Stimulated activated CD8-positive, alpha-beta memory T cell treated with anti-CD3 and anti-CD28 coated beads, Interleukin-12 subunit alpha, Interleukin-12 subunit beta, amount 100 ng/mL, for 1 hour (primary cell): ENCODE results near the gene ZSWIM8.
"Not testable (repeated sequence)": the region's sequence is repeated elsewhere in the genome, so short reads cannot be mapped to it uniquely, and the experiment has no call there.

Experiments
- DNase-seq: peaks from one replicate; pipeline ENCODE4 v3.0.0-alpha.2; 2020; ENCODE audit warnings: low read depth

Gene ZSWIM8, protein sequence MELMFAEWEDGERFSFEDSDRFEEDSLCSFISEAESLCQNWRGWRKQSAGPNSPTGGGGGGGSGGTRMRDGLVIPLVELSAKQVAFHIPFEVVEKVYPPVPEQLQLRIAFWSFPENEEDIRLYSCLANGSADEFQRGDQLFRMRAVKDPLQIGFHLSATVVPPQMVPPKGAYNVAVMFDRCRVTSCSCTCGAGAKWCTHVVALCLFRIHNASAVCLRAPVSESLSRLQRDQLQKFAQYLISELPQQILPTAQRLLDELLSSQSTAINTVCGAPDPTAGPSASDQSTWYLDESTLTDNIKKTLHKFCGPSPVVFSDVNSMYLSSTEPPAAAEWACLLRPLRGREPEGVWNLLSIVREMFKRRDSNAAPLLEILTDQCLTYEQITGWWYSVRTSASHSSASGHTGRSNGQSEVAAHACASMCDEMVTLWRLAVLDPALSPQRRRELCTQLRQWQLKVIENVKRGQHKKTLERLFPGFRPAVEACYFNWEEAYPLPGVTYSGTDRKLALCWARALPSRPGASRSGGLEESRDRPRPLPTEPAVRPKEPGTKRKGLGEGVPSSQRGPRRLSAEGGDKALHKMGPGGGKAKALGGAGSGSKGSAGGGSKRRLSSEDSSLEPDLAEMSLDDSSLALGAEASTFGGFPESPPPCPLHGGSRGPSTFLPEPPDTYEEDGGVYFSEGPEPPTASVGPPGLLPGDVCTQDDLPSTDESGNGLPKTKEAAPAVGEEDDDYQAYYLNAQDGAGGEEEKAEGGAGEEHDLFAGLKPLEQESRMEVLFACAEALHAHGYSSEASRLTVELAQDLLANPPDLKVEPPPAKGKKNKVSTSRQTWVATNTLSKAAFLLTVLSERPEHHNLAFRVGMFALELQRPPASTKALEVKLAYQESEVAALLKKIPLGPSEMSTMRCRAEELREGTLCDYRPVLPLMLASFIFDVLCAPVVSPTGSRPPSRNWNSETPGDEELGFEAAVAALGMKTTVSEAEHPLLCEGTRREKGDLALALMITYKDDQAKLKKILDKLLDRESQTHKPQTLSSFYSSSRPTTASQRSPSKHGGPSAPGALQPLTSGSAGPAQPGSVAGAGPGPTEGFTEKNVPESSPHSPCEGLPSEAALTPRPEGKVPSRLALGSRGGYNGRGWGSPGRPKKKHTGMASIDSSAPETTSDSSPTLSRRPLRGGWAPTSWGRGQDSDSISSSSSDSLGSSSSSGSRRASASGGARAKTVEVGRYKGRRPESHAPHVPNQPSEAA (N-terminal part only)

DNA sequence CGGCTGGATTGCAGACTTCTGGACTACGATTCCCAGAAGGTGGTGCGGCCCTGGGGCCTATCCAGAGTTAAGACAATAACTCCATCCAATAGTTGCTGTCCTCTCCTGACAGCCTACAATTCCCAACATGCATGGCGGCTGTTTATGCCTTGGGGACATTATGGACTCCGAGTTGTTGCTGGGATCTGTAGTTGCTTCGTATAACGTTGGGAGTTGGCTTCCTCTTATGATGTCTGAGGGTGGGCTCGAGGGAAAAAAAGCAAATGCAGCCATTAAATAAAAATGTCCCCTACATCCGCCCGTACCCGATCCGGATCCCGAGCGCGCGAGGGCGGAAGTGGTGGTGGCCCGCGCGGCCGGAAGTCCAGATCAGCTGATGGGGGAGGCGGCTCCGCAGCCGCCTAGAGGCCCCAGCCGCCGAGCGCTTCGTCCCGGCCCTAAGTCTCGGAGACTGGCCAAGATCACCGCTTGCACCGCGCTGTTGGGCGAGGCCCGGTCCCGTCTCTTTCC lies at the start of gene ZSWIM8:
ZSWIM8 (plus strand) TSS at position 396 of the 510 bp plus-strand sequence. CDS start 273 bp downstream, outside the sequence.
- peak; percentile 74 for DNase-seq

DNA sequence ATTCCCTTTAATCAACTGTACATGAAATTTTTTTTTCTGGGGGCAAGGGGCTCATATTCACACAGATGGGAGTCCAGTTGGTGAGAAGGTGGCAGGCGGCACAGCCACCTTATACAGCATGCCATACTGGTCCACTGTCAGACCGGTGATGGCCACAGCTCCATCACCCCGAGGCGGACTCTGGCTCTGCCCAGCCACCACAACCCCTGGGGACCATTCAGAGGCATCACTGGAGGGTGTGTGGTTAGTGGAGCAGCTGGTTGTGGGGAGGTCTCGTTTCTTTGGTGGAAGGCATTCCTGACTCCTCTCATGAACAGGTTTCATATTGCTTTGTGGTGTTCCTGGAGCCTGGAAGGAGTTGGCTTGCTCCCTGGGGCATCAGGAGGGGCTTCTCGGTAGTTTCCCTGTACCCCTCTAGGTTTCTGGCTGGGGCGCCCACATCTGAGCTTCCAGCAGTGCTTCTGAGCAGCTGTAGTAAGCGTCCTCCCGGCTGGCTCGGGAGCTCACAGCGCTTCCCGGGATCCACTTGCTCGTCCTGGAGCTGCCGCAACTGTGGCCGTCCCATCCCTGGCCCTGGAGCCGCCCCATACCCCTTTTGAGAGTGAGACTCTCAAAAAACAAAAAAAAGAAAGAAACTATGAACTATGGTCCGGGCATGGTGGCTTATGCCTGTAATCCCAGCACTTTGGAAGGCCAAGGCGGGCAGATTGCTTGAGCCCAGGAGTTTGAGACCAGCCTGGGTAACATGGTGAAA lies 44.7 kb upstream of the ZSWIM8 start:
- not testable (repeated sequence) for DNase-seq

DNA sequence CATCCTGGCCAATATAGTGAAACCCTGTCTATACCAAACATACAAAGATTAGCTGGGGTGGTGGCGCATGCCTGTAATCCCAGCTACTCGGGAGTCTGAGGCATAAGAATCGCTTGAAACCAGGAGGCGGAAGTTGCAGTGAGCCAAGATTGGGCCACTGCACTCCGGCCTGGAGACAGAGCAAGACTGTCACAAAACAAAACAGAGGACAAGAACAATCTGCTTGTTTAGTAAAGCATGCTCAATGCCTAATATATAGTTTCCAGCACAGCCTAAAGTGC lies 43.0 kb upstream of the ZSWIM8 start:
- no peak for DNase-seq

DNA sequence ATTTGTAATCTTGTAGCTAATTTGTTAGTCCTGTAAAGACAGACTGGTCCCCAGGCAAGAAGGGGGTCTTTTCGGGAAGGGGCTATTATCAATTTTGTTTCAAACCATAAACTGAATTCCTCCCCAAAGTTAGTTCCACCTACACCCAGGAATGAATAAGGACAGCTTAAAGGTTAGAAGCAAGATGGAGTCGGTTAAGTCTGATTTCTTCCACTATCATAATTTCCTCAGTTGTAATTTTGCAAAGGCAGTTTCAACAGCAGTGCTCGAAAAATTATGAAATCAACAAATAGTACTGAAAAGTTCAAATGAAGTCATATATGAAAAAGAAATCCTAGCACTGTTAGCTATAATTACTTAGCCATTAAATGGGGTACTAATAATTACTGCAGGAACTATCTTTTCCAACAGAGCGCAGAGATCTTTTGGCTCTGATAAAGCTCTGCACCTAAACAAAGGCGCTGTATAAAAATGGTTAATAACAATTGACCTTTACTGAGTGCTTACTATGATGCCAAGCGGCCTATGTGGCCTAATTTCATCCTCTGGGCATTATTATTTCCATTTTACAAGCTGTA lies 42.0 kb upstream of the ZSWIM8 start:
- no peak for DNase-seq

DNA sequence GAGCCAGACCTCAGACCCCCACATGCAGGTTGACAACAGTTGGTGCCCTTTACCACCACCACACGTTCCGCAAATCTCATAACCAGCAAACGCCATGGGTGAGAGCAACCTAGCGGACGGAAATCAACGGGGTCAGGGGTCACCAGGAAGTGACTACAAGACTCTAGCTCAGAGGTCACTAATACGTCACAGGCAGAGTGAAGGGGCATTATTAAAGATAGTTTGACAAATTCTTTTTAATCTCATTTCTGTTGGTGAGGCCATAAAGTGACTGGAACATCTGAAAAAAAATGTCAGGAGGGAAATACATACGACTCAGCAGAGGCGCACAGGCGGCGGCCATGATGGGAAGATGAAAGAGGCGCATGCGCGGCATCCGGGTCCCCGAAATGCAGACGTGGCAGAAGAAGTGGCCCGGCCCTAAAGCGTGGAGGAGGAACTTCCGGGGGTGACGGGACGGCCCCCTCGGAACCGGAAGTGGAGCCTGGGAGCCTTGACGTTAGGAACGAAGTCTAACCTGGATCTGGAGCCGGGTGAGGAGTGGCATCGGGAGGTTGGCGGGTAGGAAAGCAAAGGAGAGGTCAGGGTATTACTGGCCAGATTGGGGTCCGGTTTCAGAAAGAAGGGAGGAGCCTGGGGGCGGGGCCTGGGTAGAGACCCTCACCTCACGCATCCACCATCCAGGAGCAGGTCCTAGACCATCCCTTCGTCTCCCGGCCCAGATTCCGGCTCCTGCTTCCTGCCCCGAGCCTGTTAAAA lies 41.3 kb upstream of the ZSWIM8 start, which contains the start of gene SEC24C:
SEC24C (plus strand) TSS at position 468 of the 759 bp plus-strand sequence. CDS start 2,461 bp downstream, outside the sequence.
- peak; percentile 95 for DNase-seq

DNA sequence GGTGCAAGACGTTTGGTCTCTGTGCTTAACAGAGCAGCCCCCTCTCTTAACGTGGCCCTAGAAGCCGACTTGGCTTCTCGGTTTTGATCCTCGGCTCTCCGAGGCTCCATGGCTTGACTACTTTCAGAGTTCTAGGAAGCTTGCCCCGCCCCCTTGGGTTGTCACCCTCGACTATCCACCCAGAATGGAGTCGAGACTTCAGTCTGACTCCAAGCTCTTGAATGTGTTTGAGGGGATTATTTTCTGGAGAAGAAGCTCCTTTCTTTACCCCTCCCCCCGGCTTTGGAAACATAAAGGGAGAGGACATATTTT lies 40.8 kb upstream of the ZSWIM8 start:
- peak; percentile 26 for DNase-seq

DNA sequence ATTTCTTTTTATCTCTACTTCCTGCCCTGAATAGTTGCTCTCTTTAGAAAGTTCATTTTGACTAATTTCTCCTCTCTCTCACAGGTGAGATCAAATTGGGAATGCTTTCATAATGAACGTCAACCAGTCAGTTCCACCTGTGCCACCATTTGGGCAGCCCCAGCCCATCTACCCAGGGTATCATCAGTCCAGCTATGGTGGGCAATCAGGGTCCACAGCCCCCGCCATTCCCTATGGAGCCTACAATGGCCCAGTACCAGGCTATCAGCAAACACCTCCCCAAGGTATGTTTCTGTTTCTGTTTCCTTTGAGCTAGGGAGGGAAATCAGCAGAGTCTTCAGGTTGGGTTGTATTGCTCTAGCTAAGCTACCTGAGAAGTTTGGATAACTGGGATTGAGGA lies 38.7 kb upstream of the ZSWIM8 start:
- no peak for DNase-seq

DNA sequence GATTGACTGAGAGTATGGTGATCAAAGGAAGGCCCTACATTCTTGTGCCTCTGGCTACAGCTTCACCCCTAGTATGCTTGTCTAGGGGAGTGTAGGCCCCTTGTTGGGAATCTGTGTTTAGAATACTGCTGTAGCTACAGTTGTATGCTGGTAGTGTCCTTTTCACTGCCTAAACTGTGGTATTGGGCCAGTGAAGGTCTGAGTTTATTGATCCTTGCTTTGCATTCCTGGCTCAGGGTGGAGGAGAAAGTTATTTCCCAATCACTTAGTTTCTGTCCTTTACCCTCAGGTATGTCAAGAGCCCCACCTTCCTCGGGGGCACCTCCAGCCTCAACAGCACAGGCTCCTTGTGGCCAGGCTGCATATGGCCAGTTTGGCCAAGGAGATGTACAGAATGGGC lies 34.6 kb upstream of the ZSWIM8 start:
- no peak for DNase-seq

DNA sequence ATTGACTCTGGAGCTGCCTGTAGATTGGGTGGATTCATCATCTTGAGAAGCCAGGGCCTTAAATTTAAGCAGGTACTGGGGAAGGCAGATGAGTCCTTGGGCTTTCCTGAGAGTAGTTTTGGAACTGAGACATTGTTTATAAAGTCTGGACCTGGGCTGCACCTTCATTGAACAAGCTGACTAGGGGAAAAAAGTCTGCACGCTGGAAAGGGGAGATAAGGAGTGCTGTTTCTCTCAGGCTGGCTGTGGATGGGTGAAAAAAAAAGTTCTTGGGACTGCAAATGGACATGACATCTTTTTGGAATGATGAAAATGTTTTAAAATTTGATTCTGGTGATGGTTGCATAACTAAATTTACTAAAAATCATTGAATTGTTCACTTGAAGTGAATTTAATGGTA lies 29.2 kb upstream of the ZSWIM8 start:
- DNase-seq: no peak

DNA sequence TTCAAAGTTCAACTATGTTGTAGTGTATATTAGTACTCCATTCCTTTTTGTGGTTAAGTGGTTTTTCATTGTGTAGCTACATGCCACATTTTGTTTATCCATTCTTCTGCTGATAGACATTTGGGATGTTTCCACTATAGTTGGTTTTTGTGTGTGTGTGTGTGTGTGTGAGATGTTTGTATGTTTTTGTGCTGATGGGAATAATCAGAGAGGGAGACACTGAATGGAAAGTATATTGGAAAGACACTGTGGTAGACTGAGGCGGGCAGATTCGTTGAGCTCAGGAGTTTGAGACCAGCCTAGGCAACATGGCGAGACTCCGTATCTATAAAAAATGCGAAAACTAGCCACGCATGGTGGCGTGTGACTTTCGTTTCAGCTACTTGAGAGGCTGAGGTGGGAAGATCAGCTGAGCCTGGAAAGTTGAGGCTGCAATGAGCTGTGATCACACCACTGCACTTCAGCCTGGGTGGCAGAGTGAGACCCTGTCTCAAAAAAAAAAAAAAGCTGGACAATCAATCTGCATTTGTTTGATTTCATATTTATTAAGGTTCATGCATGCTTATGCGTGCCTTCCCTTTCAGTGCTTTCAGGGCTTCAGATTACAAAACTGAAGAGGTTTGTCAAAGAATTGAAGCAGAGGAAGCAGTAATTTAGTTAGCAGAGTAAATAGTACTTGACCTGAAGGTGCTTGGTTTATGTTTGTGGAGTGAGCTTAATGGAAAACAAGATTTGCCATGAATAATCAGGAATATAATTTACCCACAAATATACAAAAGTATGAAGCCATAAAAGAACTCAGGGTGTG lies 26.5 kb upstream of the ZSWIM8 start:
- no peak for DNase-seq

DNA sequence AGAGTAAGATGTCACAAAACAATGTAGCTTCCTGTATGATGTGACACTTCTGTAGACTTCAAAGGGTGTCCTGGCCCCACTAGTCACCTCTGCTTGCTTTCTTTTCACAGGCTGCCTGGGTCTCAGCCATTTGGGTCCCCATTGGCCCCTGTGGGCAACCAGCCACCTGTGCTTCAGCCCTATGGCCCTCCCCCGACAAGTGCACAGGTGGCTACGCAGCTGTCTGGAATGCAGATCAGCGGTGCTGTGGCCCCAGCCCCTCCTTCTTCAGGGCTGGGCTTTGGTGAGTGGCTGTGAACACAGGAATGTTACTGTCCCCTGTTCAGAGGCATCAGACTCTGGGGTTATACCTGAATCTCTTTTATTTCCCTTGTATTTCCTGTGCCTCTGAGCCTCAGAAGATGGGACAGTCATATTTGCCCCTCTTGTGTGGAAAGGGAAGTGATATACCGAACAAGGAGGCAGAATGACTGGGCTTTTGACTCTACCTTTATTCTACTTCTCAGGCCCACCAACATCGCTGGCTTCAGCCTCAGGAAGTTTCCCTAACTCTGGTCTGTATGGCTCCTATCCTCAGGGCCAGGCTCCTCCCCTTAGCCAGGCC lies 25.8 kb upstream of the ZSWIM8 start:
- peak; percentile 16 for DNase-seq

DNA sequence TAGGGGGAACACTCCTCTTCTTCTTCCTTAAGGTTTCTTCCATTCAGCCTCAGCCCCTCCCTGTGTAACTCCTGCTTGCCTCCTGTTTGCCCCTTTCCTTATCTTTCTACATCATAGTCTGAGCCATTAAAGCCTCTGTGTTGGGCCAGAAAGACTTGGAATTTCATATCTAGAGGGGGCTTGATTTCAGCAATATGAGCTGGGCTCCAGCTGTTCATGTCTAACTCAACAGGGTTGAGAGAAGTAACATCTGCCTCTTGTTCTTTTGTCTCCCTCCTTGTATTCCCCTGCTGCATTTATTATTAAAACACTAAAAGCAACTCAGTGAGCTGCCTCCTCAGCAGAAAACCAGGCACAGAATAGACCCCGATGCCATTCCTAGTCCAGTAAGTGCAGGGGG lies 23.6 kb upstream of the ZSWIM8 start:
- no peak for DNase-seq

DNA sequence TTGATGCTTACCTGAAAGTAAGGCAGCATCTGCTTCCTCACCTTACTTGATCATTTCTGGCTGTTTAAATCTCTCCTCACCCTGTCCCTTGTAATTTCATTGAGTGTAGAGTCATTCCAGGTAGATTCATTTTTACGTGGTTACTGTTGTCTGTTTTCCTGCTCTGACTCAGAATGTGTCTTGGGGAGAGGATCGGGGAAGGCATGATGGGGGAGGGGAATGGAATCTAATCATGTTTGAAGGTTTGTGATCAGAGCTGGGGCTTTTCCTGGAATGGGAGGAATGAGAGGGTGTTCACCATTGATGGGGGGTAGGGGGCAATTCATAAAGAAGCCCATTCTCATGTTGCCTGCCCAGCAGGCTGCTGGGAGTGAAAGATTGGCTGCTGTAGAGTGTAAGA lies 22.5 kb upstream of the ZSWIM8 start:
- no peak for DNase-seq

DNA sequence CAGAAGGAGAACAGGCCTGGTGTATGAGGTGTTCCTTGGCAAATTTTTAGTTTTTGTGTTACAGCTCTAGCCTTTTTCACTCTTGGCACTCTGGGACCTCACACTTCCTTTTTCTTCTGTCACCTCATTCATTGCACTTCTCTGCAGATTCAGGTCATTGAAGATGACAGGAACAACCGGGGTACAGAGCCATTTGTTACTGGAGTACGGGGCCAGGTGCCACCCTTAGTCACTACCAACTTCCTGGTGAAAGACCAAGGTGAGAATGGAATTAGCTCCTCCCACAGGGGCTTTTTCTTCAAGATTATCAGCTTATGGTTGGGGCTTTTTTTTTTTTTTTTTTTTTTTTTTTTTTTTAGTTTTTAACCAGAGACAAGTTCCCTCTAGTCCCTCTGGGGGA lies 22.1 kb upstream of the ZSWIM8 start:
- DNase-seq: no peak

DNA sequence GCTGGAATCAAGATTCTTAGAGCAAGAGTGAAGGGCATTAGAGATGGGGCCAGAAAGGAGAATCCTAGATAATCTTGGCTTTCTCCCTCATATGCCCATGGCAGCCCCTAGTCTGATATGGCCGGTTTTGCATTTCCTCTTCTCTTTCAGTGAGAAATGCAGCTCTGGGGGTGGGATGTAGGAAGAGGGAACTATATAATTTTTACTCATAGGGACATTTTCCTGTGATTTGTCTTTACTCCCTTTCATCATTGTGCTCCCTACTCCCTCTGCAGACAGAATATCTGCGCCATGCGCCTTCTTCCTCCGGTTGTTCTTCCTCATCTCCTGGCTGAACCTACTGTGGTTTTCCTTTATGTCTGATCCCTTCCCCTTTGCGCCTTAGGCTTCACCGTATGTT lies 20.3 kb upstream of the ZSWIM8 start:
- DNase-seq: no peak

DNA sequence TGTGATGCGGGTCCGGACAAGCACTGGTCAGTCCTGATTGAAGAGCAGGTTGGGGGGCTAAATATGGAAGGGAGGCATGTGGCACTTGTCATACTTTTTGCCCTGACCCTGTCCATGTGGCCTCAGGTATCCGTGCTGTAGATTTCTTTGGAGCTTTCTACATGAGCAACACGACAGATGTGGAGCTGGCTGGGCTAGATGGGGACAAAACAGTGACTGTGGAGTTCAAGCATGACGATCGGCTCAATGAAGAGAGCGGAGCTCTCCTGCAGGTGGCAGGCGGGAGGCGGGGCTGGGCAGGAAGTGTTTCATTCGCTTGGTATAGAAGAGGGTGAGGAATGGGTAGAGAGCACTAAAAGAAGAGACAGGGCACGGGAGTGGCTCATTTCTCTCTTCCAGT lies 16.5 kb upstream of the ZSWIM8 start:
- peak; percentile 38 for DNase-seq

DNA sequence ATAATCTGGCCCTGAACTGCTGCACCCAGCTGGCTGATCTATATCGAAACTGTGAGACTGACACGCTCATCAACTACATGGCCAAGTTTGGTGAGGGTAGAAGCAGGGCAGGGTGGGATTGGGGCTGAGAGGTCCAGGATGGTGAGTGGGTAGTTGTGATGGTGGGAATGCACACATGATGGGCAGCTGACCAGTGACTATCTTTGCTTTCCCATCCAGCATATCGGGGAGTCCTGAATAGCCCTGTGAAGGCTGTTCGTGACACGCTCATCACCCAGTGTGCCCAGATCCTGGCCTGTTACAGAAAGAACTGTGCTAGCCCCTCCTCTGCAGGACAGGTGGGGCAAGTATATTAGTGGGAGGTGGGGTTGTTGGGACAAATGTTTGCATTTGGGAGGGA lies 16.0 kb upstream of the ZSWIM8 start:
- DNase-seq: no peak

DNA sequence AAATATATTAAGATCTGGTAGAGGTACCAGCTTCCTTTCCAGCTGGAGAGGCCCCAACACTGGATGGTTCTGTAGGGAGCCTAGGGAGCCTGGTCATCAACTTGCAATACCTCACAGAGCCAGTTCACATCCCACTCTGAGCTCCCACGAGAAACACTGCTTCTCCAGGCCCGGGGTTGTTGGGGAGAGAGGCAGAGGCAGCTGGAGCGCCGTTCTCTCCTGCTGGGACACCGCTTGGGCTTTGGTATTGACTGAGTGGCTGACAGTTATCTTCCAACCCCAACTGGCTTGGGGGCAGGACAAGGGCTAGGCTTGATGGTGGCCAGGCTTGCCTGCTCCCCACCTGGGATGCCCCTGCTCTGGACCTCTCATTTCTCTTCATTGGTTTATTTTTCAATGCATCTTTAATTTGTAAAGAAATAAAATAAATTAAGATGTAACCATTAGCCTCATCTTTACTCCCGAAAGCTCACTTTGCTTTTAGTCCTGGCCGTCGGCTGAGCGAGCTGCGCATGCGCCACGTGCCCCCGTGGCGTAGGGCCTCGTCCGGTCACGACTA lies 13.6 kb upstream of the ZSWIM8 start:
- peak; percentile 65 for DNase-seq
